ENCODE data around the gene ZBTB24.

GRCh38 chr6:109480993-109481480 lies 2.0 kb downstream of the ZBTB24 start:
- TF ChIP-seq, protein P1, sequence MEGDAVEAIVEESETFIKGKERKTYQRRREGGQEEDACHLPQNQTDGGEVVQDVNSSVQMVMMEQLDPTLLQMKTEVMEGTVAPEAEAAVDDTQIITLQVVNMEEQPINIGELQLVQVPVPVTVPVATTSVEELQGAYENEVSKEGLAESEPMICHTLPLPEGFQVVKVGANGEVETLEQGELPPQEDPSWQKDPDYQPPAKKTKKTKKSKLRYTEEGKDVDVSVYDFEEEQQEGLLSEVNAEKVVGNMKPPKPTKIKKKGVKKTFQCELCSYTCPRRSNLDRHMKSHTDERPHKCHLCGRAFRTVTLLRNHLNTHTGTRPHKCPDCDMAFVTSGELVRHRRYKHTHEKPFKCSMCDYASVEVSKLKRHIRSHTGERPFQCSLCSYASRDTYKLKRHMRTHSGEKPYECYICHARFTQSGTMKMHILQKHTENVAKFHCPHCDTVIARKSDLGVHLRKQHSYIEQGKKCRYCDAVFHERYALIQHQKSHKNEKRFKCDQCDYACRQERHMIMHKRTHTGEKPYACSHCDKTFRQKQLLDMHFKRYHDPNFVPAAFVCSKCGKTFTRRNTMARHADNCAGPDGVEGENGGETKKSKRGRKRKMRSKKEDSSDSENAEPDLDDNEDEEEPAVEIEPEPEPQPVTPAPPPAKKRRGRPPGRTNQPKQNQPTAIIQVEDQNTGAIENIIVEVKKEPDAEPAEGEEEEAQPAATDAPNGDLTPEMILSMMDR (IDR thresholded peaks at IDR 0.05), result no peak
- TF ChIP-seq, protein P2, sequence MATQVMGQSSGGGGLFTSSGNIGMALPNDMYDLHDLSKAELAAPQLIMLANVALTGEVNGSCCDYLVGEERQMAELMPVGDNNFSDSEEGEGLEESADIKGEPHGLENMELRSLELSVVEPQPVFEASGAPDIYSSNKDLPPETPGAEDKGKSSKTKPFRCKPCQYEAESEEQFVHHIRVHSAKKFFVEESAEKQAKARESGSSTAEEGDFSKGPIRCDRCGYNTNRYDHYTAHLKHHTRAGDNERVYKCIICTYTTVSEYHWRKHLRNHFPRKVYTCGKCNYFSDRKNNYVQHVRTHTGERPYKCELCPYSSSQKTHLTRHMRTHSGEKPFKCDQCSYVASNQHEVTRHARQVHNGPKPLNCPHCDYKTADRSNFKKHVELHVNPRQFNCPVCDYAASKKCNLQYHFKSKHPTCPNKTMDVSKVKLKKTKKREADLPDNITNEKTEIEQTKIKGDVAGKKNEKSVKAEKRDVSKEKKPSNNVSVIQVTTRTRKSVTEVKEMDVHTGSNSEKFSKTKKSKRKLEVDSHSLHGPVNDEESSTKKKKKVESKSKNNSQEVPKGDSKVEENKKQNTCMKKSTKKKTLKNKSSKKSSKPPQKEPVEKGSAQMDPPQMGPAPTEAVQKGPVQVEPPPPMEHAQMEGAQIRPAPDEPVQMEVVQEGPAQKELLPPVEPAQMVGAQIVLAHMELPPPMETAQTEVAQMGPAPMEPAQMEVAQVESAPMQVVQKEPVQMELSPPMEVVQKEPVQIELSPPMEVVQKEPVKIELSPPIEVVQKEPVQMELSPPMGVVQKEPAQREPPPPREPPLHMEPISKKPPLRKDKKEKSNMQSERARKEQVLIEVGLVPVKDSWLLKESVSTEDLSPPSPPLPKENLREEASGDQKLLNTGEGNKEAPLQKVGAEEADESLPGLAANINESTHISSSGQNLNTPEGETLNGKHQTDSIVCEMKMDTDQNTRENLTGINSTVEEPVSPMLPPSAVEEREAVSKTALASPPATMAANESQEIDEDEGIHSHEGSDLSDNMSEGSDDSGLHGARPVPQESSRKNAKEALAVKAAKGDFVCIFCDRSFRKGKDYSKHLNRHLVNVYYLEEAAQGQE (IDR thresholded peaks at IDR 0.05; ENCODE audit: insufficient read depth in 1 of 2, low read depth in 2 of 2, low read length in 1 of 2), result no peak
- TF ChIP-seq POLR2AphosphoS5 (IDR thresholded peaks at IDR 0.05; ENCODE audit: low read depth, low read length) (no peak), TCF7L2 (IDR thresholded peaks at IDR 0.05; ENCODE audit: low read depth, low read length) (no peak)

All from Panc1 (cell line).